HG03064 (cell line): Measurements from ENCODE around the gene WNT10A.

Experiments used
- ATAC-seq: cut with Tn5 transposase; IDR thresholded peaks from one replicate; pipeline ENCODE4 v1.9.1; 2021; ENCODE audit warnings: low read depth; ENCODE audit not compliant: unreplicated experiment

Gene WNT10A

DNA sequence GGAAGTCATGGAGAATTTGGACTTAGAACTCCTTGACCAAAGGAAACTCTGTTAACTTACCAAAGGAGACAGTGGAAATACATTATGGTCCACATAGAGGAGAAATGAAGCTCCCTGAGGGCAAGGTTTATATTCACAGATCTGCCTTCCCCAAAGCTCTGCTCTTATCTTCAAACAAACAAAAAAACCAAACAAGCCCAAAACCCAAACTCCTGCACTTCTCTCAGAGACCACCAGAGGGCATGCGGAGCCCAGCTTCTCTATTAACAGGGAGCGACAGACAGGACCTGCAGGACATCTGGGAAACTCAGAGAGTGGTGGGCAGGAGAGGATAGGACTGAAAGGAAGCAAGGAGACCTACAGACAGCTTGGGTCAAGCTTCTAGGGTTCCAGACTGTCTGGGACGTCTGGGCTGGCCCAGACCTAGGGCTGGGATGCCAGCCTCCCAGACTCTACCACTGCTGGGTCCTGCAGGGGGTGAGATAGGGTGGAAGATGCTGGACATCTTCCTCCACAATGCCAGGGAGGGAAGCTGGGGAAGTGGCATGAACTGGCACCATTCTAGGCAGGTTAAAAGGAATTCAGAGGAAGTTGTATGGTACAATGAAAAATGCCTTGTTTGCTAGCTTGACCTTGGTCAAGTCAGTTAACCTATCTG is 4.0 kb upstream of the WNT10A start:
- no peak for ATAC-seq

GRCh38 chr2:218877331-218877730 is 3.3 kb upstream of the WNT10A start:
- no peak for ATAC-seq

- no peak for ATAC-seq
Measured at GRCh38 chr2:218877891-218878290, 2.8 kb upstream of the WNT10A start.

- no peak for ATAC-seq
Measured at GRCh38 chr2:218878486-218878885, 2.2 kb upstream of the WNT10A start.

DNA sequence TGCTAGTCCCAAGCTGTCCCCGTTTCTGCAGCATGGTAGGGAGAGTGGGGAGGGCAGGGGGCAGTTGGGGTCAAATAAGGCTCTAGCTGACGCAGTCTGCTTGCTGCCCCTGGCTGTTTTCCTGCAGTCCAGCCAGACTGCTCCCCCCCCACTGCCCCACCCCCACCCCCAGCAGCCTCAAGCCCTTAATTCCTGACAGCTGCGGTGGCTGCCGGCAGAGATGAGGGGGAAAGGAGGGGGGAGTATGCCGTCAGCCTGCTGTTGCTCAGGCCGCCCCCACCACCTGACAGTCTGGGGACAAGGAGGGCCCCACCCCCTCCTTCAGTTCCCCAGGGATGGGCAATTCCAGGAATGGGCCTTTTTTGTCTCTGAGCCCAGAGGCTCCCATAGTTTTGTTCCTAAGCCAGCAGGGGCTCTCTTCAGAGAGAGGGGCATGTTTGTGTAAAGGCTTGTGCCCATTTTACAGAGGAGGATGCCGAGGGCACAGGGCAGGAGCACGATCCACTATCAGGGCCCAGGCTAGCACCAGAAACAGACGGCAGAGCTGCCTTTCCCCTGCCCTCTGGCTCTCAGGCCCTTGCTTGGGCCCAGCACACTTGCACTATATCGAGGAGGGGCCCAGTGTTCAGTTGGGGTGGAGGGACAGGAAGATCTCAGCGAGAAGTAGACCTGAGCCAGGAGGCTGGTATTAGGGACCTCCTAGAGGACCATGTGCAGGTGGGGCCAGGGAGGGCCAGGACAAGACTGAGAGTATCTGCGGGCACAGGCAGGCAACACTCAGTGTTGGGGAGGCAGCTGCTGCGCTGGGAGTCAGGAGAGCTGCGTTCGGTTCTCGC is 1.5 kb upstream of the WNT10A start:
- ATAC-seq: no peak

DNA sequence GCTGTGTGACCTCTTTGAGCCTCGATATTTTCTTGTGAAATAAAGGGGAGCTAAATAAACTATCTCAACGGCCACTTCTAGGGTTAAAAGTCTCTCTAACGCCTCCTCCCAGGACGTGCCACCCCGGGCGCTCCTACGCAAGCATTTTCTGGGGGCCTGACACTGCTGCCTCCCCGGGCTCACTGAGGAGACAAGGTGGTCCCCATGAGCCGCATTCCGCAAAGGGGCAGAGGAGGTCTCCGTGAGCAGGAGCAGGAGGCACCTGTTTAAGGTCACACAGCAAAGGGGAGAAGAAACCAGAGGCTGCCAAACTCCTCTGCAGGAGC is 913 bp upstream of the WNT10A start:
- no peak for ATAC-seq

- ATAC-seq: no peak
Measured at GRCh38 chr2:218880859-218881594, 375 bp downstream of the WNT10A start.

DNA sequence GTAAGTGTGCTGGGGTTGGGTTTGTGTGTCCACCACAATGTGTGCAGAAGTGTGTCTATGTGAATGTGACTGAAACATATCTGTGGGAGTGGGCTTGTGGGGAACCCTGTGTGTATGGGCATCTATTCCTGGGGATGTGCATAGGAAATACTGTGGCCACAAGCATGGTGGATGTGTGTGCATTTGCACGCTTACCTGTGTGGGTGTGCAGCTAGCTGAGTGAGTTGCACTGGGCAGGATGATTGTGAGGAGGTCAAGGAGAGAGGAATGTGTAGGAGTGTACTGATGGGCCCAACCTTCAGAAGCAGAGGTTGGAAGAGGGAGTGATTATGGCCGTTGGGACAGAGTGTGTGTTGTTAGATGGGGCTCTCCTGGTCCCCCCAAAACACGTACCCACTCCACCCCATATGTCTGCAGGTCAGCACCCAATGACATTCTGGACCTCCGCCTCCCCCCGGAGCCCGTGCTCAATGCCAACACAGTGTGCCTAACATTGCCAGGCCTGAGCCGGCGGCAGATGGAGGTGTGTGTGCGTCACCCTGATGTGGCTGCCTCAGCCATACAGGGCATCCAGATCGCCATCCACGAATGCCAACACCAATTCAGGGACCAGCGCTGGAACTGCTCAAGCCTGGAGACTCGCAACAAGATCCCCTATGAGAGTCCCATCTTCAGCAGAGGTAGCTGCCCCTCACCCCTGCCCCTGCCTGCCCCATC is 1.2 kb downstream of the WNT10A start:
- no peak for ATAC-seq

DNA sequence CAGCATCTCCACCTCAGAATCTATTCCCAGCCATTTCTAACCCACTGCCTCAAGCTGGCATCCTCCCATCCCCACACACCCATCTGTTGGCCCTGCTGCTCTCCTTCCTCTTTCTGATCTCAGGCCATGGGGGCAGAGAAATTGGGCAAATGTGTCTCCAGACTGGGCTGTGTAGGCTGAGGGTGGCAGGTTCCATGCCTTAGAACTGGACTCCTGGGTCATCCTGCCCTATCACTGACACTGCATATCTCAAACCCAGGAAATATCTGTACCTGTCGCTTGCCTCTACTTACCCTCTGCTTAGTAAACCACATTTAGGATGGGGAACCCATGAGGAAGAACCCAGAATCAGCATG is 1.8 kb downstream of the WNT10A start:
- no peak for ATAC-seq

DNA sequence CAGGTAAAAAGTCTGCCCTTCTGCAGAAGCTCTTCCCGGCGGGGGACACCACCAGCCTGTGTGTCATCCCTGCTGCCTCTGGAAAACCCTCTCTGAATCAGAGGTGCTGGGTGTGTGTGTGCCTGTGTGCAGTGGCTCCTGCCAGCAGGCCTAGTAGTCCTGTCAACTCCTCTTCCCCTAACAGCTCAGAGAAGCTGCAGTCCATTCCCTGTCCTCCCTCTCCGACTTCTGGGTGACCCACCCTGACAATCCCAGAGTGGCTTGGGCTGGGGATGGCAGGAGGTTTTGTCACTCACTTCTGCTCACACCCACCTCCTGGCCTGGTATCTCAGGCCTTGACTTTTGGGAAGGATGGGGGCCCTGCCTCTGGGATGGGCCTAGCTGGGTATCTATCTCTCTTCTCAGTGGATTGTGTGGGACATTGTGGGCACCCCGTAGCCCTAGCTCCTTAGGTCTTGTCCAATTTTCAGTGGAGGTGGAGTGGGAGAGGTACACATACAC is 2.3 kb downstream of the WNT10A start:
- ATAC-seq: no peak

DNA sequence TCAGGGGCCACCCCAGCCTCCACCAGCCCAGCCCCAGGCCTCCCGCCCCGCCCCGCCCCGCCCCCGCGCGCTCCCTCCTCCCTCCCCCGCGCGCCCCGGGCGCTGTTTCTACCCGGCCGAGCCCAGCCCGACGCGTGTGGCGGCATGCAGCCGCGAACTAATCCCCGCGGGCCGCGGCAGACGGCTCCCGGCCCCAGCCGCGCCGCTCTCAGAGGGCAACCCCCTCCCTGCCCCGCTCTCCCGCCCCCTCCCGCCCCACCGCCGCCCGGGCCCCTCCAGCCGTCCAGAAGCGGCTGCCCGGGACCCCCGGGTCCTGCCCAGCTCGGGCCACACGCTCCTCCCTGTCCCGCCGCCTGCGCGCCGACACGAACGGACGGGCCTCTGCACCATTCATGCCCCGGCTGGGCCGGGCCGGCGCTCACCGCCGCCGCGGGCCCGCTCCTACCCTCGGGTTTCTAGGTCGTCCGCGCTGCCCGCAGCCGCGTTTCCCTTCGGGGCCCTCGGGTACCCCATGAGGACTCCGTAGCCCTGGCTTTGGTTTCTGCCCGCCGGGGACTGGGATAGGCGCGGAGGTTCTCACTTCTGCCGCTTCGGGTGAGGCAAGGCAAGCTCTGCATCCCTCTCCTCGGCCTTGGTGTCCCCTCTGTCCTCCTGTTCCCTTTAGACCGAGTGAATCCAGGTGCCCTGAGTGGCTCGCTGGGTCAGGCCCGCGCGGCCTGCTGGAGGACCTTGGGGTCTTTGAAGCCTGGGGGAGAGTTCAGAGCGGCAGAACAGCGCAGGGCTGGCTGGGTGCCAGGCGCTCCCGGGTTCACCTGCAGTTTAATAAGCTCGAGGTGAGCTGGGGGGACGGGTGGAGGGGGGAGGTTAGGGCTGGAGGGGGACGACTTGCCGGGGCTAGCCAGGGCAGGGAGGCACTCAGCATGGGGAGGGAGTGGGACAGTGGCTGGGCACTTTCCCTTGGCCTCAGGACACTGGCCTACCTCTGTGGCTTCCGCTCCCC is 3.1 kb downstream of the WNT10A start:
- ATAC-seq: no peak

GRCh38 chr2:218884519-218884918 is 3.9 kb downstream of the WNT10A start:
- ATAC-seq: no peak

- ATAC-seq: peak; percentile 51
Measured at GRCh38 chr2:218885981-218886947, 5.6 kb downstream of the WNT10A start.

DNA sequence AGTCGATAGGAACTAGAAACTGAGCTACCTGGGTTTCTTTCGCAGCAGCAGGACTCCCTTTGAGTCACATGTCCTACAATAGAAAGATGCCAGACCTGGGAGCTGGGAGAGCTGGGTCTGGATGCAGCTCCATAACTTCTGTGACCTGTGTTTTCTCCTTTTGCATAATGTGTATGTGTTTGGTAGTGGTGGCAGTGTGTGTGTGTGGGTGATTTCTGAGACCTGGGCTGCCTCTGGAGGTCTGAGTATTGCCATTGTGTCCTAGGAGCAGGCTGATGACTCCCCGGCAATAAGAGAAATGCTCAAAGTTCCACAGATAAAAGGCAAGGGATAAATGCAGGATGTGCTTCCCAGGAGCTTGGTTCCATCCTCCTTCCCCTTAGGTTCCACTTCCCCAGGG is 6.4 kb downstream of the WNT10A start:
- no peak for ATAC-seq

GRCh38 chr2:218888341-218888740 is 7.7 kb downstream of the WNT10A start:
- no peak for ATAC-seq

DNA sequence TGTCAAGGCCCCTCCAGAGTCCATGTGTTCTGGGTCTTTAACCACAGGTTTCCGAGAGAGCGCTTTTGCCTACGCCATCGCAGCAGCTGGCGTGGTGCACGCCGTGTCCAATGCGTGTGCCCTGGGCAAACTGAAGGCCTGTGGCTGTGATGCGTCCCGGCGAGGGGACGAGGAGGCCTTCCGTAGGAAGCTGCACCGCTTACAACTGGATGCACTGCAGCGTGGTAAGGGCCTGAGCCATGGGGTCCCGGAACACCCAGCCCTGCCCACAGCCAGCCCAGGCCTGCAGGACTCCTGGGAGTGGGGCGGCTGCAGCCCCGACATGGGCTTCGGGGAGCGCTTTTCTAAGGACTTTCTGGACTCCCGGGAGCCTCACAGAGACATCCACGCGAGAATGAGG is 9.3 kb downstream of the WNT10A start:
- ATAC-seq: no peak

GRCh38 chr2:218890369-218890768 is 9.7 kb downstream of the WNT10A start:
- ATAC-seq: no peak

GRCh38 chr2:218891275-218892135 is 10.9 kb downstream of the WNT10A start:
- ATAC-seq: no peak
